ENCODE measurements around the gene KLHL1.

KLHL1 gene

GRCh38 chr13:70108356-70109105 is at the start of gene KLHL1:
Gene KLHL1, minus strand, starts transcription at chr13:70108452. Its CDS starts 753 bp downstream, at chr13:70107699.
- TF ChIP-seq, protein P1, sequence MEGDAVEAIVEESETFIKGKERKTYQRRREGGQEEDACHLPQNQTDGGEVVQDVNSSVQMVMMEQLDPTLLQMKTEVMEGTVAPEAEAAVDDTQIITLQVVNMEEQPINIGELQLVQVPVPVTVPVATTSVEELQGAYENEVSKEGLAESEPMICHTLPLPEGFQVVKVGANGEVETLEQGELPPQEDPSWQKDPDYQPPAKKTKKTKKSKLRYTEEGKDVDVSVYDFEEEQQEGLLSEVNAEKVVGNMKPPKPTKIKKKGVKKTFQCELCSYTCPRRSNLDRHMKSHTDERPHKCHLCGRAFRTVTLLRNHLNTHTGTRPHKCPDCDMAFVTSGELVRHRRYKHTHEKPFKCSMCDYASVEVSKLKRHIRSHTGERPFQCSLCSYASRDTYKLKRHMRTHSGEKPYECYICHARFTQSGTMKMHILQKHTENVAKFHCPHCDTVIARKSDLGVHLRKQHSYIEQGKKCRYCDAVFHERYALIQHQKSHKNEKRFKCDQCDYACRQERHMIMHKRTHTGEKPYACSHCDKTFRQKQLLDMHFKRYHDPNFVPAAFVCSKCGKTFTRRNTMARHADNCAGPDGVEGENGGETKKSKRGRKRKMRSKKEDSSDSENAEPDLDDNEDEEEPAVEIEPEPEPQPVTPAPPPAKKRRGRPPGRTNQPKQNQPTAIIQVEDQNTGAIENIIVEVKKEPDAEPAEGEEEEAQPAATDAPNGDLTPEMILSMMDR (IDR thresholded peaks at IDR 0.05): no peak

- TF ChIP-seq, protein P1 (IDR thresholded peaks at IDR 0.05): no peak
Observed at GRCh38 chr13:70128098-70128497, 19.8 kb upstream of the KLHL1 start.

GRCh38 chr13:70125693-70126092 is 17.4 kb upstream of the KLHL1 start:
- TF ChIP-seq, protein P1 (IDR thresholded peaks at IDR 0.05): no peak

GRCh38 chr13:70117338-70117905 is 9.2 kb upstream of the KLHL1 start:
- TF ChIP-seq, protein P1 (IDR thresholded peaks at IDR 0.05): no peak

DNA sequence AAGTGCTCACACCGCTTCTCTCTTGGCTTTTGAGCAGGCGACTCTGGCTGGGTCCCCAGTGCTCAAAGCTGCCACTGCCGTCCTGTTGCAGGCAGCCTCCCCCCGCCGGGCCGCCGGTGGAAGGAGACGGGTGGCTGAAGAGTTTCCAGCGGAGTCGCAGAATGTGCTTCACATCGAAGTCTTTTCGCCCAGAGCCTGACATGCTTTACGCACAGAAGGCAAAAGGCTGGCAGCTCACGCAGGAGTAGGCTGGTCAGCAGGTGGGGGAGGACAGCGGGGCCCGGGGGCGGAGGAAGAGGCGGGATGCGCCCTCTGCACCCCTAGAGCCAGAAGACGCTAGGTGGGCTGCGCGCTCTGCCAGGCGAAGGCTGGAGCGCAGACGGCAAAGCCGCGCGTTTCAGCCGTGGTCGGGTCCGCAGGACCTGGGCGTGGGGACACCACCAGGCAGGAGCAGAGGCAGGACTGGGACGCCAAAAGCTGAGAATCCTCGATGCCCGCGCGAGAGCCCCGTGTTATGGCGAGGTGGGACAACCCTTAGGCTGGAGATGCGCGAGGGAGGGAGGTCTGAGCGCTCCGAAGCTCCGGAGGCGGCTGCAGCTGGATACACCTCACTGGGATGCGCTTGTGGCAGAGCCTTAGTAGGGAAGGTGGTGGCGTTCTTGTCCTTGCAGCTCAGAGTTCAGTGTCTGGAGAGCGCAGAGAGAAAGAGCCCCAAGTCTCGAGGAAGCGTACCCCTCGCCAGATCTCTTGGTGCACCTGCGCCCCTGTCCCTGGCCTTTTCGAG is 562 bp downstream of the KLHL1 start, which contains the start of gene ATXN8OS:
Gene ATXN8OS (plus strand): TSS at position 329 of the 784 bp plus-strand sequence.
- TF ChIP-seq, protein P1 (IDR thresholded peaks at IDR 0.05): no peak

GRCh38 chr13:70107125-70107497 is 1.1 kb downstream of the KLHL1 start:
- TF ChIP-seq, protein P1 (IDR thresholded peaks at IDR 0.05): no peak

- TF ChIP-seq, protein P1 (IDR thresholded peaks at IDR 0.05): no peak
Observed at GRCh38 chr13:70104481-70104880, 3.8 kb downstream of the KLHL1 start.
